ENCODE measurements around the gene OPN1LW.

DNA sequence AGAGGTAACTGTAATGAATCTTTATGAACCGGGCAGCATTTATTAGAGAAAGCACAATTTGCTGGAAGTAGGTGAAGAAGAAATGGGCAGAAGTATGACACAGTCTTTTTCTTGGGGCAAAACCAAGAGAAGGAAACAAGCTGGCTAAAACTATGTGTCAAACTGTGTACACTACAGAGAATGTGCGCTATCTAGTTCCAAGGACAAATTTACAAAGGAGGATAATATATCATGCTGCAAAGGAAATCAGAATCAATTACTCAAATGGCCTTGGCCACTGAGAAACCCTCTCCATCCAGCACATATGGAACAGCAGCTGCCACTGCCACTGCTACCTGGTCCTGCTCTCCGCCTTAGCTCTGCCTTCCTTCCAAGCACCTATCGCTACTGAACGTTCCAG is 29.4 kb upstream of the OPN1LW start:
- TF ChIP-seq EZH2 (IDR thresholded peaks at IDR 0.05) = no peak
- TF ChIP-seq, protein P1, sequence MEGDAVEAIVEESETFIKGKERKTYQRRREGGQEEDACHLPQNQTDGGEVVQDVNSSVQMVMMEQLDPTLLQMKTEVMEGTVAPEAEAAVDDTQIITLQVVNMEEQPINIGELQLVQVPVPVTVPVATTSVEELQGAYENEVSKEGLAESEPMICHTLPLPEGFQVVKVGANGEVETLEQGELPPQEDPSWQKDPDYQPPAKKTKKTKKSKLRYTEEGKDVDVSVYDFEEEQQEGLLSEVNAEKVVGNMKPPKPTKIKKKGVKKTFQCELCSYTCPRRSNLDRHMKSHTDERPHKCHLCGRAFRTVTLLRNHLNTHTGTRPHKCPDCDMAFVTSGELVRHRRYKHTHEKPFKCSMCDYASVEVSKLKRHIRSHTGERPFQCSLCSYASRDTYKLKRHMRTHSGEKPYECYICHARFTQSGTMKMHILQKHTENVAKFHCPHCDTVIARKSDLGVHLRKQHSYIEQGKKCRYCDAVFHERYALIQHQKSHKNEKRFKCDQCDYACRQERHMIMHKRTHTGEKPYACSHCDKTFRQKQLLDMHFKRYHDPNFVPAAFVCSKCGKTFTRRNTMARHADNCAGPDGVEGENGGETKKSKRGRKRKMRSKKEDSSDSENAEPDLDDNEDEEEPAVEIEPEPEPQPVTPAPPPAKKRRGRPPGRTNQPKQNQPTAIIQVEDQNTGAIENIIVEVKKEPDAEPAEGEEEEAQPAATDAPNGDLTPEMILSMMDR (IDR thresholded peaks at IDR 0.05) = no peak
